Cerebellar cortex (tissue), 1 donor: ENCODE data around the gene LARP6.
"Not testable (repeated sequence)": the region's sequence is repeated elsewhere in the genome, so short reads cannot be mapped to it uniquely, and the experiment has no call there.

Source experiments
- DNase-seq: peaks from one replicate; pipeline ENCODE4 v3.0.0-alpha.2; 2015; ENCODE audit warnings: low spot score

LARP6 gene

GRCh38 chr15:70829371-70830166 lies 24.4 kb downstream of the LARP6 start:
- peak; percentile 68 for DNase-seq

- DNase-seq = no peak
Measured at GRCh38 chr15:70827721-70828120, 26.2 kb downstream of the LARP6 start.

DNA sequence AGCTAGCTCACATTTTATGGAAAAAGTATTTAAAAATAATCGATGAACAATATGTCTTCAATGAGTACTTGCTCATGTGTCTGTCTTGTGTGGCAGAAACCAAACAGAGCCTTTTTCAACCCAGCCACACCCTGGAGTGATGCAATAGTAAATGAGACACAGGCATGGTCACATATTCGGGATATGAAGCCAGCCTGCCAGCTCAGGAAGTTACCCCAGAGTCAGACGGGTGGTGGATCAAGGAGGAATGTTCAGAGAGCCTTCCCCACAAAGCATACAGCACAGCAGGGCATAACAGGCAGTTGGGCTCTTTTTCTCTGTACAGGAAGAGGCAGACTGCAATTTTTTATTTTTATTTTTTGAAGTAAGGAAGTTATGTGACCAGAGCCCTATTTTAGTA lies 27.3 kb downstream of the LARP6 start:
- DNase-seq = no peak

- DNase-seq = no peak
Measured at GRCh38 chr15:70825841-70826240, 28.1 kb downstream of the LARP6 start.

DNA sequence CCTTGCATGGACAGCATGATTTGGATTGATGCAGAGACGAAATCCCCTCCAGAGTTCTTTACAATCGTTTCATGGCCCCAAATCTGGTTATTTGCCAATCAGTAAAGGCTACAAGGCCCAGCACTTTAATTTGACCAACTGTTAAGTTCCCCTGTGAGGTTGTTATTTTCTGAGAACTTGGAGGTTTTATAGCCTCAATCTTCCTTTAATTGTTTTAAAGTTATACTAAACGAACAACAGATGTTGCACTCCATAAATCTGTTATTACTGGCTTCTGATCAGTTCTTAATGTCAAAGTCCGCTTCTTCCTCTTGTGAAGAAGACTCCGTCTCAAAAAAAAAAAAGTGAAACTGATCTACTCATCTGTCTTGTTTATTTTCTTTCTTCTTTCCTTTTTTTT lies 30.8 kb downstream of the LARP6 start:
- no peak for DNase-seq

DNA sequence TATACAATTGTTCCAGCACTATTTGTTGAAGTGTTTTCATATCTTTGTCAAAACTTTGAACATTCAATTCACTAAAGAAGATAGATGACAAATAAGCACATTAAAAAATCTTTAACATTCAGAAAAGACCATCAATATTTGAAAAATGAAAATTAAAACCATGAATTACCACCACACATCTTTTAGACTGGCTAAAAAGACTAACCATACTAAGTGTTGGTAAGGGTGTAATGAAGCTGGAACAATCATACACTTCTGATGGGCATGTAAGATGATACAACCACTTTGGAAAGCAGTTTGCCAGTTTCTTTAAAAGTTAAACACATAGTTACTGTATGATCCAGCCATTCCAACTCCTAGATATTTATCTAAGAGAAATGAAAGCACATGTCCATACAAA lies 33.7 kb downstream of the LARP6 start:
- no peak for DNase-seq

- no peak for DNase-seq
Measured at GRCh38 chr15:70818580-70818979, 35.4 kb downstream of the LARP6 start.

DNA sequence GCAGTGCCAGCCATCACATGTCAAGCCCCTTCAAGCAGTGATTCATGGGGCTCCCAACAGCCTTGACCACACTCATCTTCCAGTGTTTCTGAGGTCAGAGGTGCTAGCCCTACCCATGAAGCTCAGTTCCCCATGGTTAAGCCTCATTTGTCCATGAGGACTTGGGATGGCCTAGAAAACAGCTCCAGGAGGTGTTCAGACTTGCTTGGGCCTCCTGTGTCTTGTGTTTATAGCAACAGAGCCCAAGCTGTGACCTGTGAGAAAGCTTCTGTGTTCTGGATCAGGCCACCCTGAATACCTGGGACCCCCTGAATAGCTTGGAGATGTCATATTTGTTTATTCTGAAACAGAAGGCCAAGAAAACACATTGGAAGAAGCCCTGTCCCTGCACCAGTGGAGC lies 36.7 kb downstream of the LARP6 start:
- DNase-seq = no peak

GRCh38 chr15:70815604-70816003 lies 38.4 kb downstream of the LARP6 start:
- no peak for DNase-seq

GRCh38 chr15:70815011-70815410 lies 38.9 kb downstream of the LARP6 start:
- DNase-seq = not testable (repeated sequence)

DNA sequence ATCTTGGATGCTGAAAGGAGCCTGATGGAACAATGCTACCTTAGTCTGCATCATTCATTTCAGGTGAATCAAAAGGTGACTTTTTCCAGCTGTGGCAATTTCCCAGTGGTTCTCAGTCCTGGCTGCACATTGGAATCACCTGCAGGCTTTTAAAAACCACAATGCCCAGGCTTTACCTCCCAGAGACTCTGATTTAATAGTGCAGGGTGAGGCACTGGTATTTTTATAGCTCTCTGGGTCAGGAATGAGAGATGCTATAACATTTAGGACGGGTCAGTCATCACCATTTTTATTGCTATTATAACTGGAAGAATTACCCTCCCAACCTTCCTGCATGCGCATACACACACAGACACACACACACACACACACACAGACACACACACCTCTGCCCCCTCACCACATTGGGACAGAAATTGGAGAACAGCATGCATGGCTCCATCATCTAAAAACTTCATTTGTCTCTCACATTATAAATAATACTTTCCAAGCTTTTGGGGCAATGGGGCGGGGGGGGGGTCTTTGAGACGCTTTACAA lies 41.1 kb downstream of the LARP6 start:
- DNase-seq = no peak

- DNase-seq = no peak
Measured at GRCh38 chr15:70810916-70811578, 42.9 kb downstream of the LARP6 start.

GRCh38 chr15:70806992-70807712 lies 46.8 kb downstream of the LARP6 start:
- DNase-seq = no peak

DNA sequence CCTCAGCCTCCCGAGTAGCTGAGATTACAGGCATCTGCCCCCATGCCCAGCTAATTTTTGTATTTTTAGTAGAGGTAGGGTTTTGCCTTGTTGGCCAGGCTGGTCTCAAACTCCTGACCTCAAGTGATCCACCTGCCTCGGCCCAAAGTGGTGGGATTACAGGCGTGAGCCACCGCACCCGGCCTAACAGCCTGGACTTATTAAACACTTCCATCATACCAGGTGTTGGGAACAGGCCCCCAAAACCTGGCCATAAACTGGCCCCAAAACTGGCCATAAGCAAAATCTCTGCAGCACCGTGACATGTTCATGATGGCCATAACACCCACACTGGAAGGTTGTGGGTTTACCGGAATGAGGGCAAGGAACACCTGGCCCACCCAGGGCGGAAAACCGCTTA lies 49.6 kb downstream of the LARP6 start:
- not testable (repeated sequence) for DNase-seq

DNA sequence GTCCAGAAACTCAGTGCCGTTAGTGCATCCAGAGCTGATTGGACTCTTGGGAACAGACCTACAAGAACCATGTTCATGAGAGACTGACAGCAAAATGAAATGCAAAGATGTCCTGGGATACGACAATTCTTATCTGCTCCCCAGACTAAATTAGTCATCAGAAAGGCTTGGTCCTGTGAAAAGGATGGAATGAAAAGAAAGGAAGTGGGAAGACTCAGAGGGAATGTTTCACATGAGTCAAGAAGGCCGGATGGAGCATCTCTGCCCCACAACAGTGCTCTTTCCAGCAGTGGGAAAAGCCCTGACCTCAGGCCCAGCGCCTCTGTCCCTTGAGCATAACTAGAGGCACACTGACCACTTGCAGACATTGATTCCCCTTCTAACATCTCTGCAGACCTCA lies 51.3 kb downstream of the LARP6 start:
- DNase-seq = no peak

GRCh38 chr15:70801109-70801508 lies 52.8 kb downstream of the LARP6 start:
- no peak for DNase-seq

- no peak for DNase-seq
Measured at GRCh38 chr15:70799667-70800450, 54.1 kb downstream of the LARP6 start.

DNA sequence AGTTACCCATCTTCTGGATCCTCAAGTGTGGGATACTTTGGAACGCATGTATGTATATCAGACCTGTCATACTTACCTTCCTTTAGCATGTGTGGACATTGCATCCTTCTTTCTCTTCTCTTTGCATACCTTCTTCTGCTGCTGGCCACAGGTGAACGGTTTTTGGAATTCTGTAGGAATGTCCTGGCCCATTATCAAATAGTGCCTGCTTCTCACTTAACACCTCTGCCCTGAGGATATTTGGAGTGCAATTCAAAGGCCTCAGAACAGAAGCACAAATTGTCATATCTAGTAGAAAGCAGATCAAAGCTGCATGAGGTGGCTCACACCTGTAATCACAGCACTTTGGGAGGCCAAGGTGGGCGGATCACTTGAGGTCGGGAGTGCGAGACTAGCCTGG lies 56.5 kb downstream of the LARP6 start:
- no peak for DNase-seq

GRCh38 chr15:70796516-70797310 lies 57.2 kb downstream of the LARP6 start:
- DNase-seq = no peak

DNA sequence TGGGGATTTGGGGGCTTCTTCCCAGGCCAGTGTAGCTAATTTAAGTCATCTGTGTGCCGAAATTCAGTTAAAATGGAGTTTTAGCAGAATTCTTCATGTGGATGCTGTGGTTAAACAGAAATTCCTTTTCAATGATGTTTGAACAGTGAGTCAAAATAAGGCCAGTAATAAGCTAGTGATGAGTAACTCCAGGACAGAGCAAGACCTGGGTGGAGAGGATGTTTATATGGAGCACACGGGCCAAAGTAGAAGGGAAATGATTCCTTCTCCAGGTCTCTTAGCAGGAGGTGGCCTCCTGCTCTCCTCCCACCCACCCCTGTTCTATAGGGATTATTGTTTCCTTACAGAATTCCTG lies 58.7 kb downstream of the LARP6 start:
- no peak for DNase-seq
